Femur (tissue), 1 donor: ENCODE measurements around the gene FOXO6.
A peak's percentile ranks its signal among the peaks of the same experiment; 100 is the strongest.

Source experiments
- DNase-seq: peaks from one replicate; pipeline ENCODE4 v3.0.0-alpha.2; 2017

FOXO6 gene

GRCh38 chr1:41353744-41354143 is 7.5 kb upstream of the FOXO6 start:
- peak; percentile 29 for DNase-seq

- no peak for DNase-seq
These were observed 6.3 kb upstream of the FOXO6 start for GRCh38 chr1:41354956-41355355.

- no peak for DNase-seq
These were observed 5.9 kb upstream of the FOXO6 start for GRCh38 chr1:41355356-41355755.

GRCh38 chr1:41355761-41356160 is 5.5 kb upstream of the FOXO6 start:
- no peak for DNase-seq

- no peak for DNase-seq
These were observed 4.5 kb upstream of the FOXO6 start for GRCh38 chr1:41356752-41357151.

- peak; percentile 63 for DNase-seq
These were observed 3.7 kb upstream of the FOXO6 start for GRCh38 chr1:41357451-41358101.

GRCh38 chr1:41358131-41359021 is 2.9 kb upstream of the FOXO6 start:
- DNase-seq = peak; percentile 71

GRCh38 chr1:41359211-41360073 is 1.8 kb upstream of the FOXO6 start:
- DNase-seq = peak; percentile 75

- DNase-seq = peak; percentile 25
These were observed 1.0 kb upstream of the FOXO6 start for GRCh38 chr1:41360074-41360785.

- peak; percentile 52 for DNase-seq
These were observed 492 bp downstream of the FOXO6 start for GRCh38 chr1:41361495-41362356.

GRCh38 chr1:41362357-41362721 is 1.1 kb downstream of the FOXO6 start:
- DNase-seq = peak; percentile 45

GRCh38 chr1:41362749-41363590 is 1.7 kb downstream of the FOXO6 start:
- DNase-seq = peak; percentile 28

GRCh38 chr1:41363591-41364320 is 2.5 kb downstream of the FOXO6 start:
- no peak for DNase-seq

- no peak for DNase-seq
These were observed 3.4 kb downstream of the FOXO6 start for GRCh38 chr1:41364442-41365319.

- DNase-seq = no peak
These were observed 4.0 kb downstream of the FOXO6 start for GRCh38 chr1:41365320-41365633.

GRCh38 chr1:41365772-41366454 is 4.7 kb downstream of the FOXO6 start:
- no peak for DNase-seq

GRCh38 chr1:41366455-41367287 is 5.4 kb downstream of the FOXO6 start:
- DNase-seq = peak; percentile 69

GRCh38 chr1:41367288-41367642 is 6.0 kb downstream of the FOXO6 start:
- DNase-seq = no peak
